Neural cell (in vitro differentiated cells): ENCODE data around the gene ZNF573. TPM values are rescaled to one million over a fixed set of nuclear protein-coding genes. Genes with fewer than 3 reads are reported as not detected.

Experiments used
- H2AFZ ChIP-seq: fragments of 200-600, 300-800 bp; sonication (generic), shearing (Covaris generic); 2 replicates; pipeline ENCODE4 v1.6.0; 2014; ENCODE audit warnings: low read depth, mild to moderate bottlenecking, antibody characterized with exemption, low read length, moderate library complexity
- H3F3A ChIP-seq: fragments of 200-600 bp; shearing (Covaris generic); 2 replicates; pipeline ENCODE4 v1.6.1; 2016; ENCODE audit warnings: mild to moderate bottlenecking, moderate library complexity, mixed read lengths, antibody characterized with exemption, low read length; ENCODE audit not compliant: insufficient read depth, poor library complexity, severe bottlenecking
- H3K27ac ChIP-seq: fragments of 200-600, 300-800 bp; sonication (generic), shearing (Covaris generic); 2 replicates; pipeline ENCODE4 v1.5.1; 2014; ENCODE audit warnings: mild to moderate bottlenecking, low read length, moderate library complexity
- H3K27me3 ChIP-seq: fragments of 300-800, 200-600 bp; sonication (generic), shearing (Covaris generic); 2 replicates; pipeline ENCODE4 v1.6.0; 2014; ENCODE audit warnings: mild to moderate bottlenecking, low read depth, low read length, moderate library complexity; ENCODE audit not compliant: insufficient read depth
- H3K36me3 ChIP-seq: fragments of 300-800, 200-600 bp; sonication (generic), shearing (Covaris generic); 2 replicates; pipeline ENCODE4 v1.5.1; 2014; ENCODE audit warnings: mild to moderate bottlenecking, antibody characterized with exemption, low read length, moderate library complexity; ENCODE audit not compliant: insufficient read depth
- H3K4me2 ChIP-seq: fragments of 300-800, 200-600 bp; sonication (generic), shearing (Covaris generic); 2 replicates; pipeline ENCODE4 v1.6.0; 2014; ENCODE audit warnings: mild to moderate bottlenecking, low read length
- H3K4me3 ChIP-seq: fragments of 300-800, 200-600 bp; sonication (generic), shearing (Covaris generic); 2 replicates; pipeline ENCODE4 v1.5.1; 2014; ENCODE audit warnings: mild to moderate bottlenecking, low read length, moderate library complexity
- H3K79me2 ChIP-seq: fragments of 200-600 bp; shearing (Covaris generic); replicated peaks from 2 replicates; pipeline ENCODE4 v1.6.0; 2014; ENCODE audit warnings: mild to moderate bottlenecking, low read length, moderate library complexity; ENCODE audit not compliant: insufficient read depth
- H3K9ac ChIP-seq: fragments of 300-800, 200-600 bp; sonication (generic), shearing (Covaris generic); 2 replicates; pipeline ENCODE4 v1.6.1; 2016; ENCODE audit warnings: mild to moderate bottlenecking, low read length, mixed read lengths
- H3K9me2 ChIP-seq: fragments of 200-600 bp; shearing (Covaris generic); 2 replicates; pipeline ENCODE4 v1.6.1; 2016; ENCODE audit warnings: mild to moderate bottlenecking, low read length, mixed read lengths; ENCODE audit not compliant: insufficient read depth
- H3K9me3 ChIP-seq: fragments of 200-600, 300-800 bp; sonication (generic), shearing (Covaris generic); 2 replicates; pipeline ENCODE4 v1.6.1; 2016; ENCODE audit warnings: mild to moderate bottlenecking, mixed run types, low read length, moderate library complexity, mixed read lengths
- H4K20me1 ChIP-seq: fragments of 200-600 bp; shearing (Covaris generic); 2 replicates; pipeline ENCODE4 v1.6.1; 2016; ENCODE audit warnings: mild to moderate bottlenecking, mixed run types; ENCODE audit not compliant: insufficient read depth
- CTCF ChIP-seq: fragments of 450-650 bp; IDR thresholded peaks from 2 replicates; pipeline ENCODE4 v1.5.1; 2014; ENCODE audit warnings: antibody characterized with exemption, mild to moderate bottlenecking, moderate library complexity; ENCODE audit not compliant: poor library complexity, severe bottlenecking
- EP300 ChIP-seq: fragments of 450-650 bp; conservative IDR thresholded peaks from 2 replicates; pipeline ENCODE4 v1.6.1; 2014; ENCODE audit warnings: antibody characterized with exemption, mild to moderate bottlenecking, moderate library complexity; ENCODE audit not compliant: poor library complexity, severe bottlenecking
- EZH2 ChIP-seq: fragments of 200-600, 300-800 bp; shearing (Covaris generic), sonication (generic); IDR thresholded peaks from 2 replicates; pipeline ENCODE4 v1.6.1; 2014; ENCODE audit warnings: antibody characterized with exemption, low read length, borderline replicate concordance, mild to moderate bottlenecking; ENCODE audit not compliant: insufficient read depth, poor library complexity, severe bottlenecking
- MXI1 ChIP-seq: fragments of 450-650 bp; conservative IDR thresholded peaks from 2 replicates; pipeline ENCODE4 v1.6.1; 2014; ENCODE audit warnings: antibody characterized with exemption, mild to moderate bottlenecking; ENCODE audit not compliant: poor library complexity, severe bottlenecking
- POLR2AphosphoS5 ChIP-seq: IDR thresholded peaks from 2 replicates; pipeline ENCODE4 v1.6.1; 2012
- RAD21 ChIP-seq: fragments of 450-650 bp; conservative IDR thresholded peaks from 2 replicates; pipeline ENCODE4 v1.6.1; 2014; ENCODE audit warnings: antibody characterized with exemption, mild to moderate bottlenecking, moderate library complexity
- REST ChIP-seq: IDR thresholded peaks from 2 replicates; pipeline ENCODE4 v1.6.1; 2012; ENCODE audit warnings: borderline replicate concordance
- SMC3 ChIP-seq: fragments of 450-650 bp; conservative IDR thresholded peaks from 2 replicates; pipeline ENCODE4 v1.6.1; 2014; ENCODE audit warnings: antibody characterized with exemption, mild to moderate bottlenecking, moderate library complexity; ENCODE audit not compliant: poor library complexity
- TAF1 ChIP-seq: IDR thresholded peaks from 2 replicates; pipeline ENCODE4 v1.6.1; 2012; ENCODE audit warnings: low read depth
- polyA plus RNA-seq: library from polyadenylated mRNA; depleted of rRNA; stranded (reverse); fragments of >200 nt; gene quantifications from 2 replicates; pipeline ENCODE4 v1.2.3, GENCODE V29; 2014

Gene ZNF573
- polyA plus RNA-seq, 1 donor from 2014 or later = 9.1 TPM

GRCh38 chr19:37813340-37813739 is 34.0 kb upstream of the ZNF573 start:
- Histone ChIP-seq H3K4me2 (no peak overlapping the region), H3K79me2 (no peaks in the 10 kb centered on the region), H3K9ac (no peak overlapping the region), H3K4me3 (no peak overlapping the region), H3K27me3 (no peaks in the 10 kb centered on the region), H4K20me1 (no peaks in the 10 kb centered on the region), H3K36me3 (no peaks in the 10 kb centered on the region), H3K27ac (no peak overlapping the region), H2AFZ (no peak overlapping the region), H3F3A (no peaks in the 10 kb centered on the region), H3K9me3 (peaks cover 6% of the 10 kb centered on the region), H3K9me2 (no peaks in the 10 kb centered on the region)
- TF ChIP-seq REST = no peak
- no peak for TF ChIP-seq MXI1
- TF ChIP-seq RAD21 = no peak

GRCh38 chr19:37809366-37809765 is 30.0 kb upstream of the ZNF573 start:
- Histone ChIP-seq H3F3A (no peaks in the 10 kb centered on the region), H3K4me3 (no peak overlapping the region), H3K9ac (no peak overlapping the region), H2AFZ (no peak overlapping the region), H3K9me2 (no peaks in the 10 kb centered on the region), H3K9me3 (peaks cover 28% of the 10 kb centered on the region), H3K36me3 (no peaks in the 10 kb centered on the region), H3K27me3 (no peaks in the 10 kb centered on the region), H4K20me1 (no peaks in the 10 kb centered on the region), H3K4me2 (no peak overlapping the region), H3K27ac (no peak overlapping the region), H3K79me2 (no peaks in the 10 kb centered on the region)
- TF ChIP-seq REST (no peak), EP300 (no peak), POLR2AphosphoS5 (no peak), RAD21 (no peak), MXI1 (no peak), CTCF (no peak), TAF1 (no peak), EZH2 (no peak), SMC3 (no peak)
